NB4 (cell line): ENCODE data around the gene FAM228A.

Experiments
- DNase-seq: peaks from one replicate; pipeline ENCODE4 v3.0.0; 2010; ENCODE audit warnings: low read depth
- H3K4me3 ChIP-seq: one replicate; pipeline ENCODE4 v1.5.1; 2011; ENCODE audit warnings: mild to moderate bottlenecking, low read depth, low read length, moderate library complexity
- MYC ChIP-seq: IDR thresholded peaks from 2 replicates; pipeline ENCODE4 v1.6.1; 2011; ENCODE audit warnings: low read depth, low read length
- POLR2A ChIP-seq: IDR thresholded peaks from 2 replicates; pipeline ENCODE4 v1.6.1; 2011; ENCODE audit warnings: mild to moderate bottlenecking; ENCODE audit not compliant: insufficient read length; ENCODE audit errors: extremely low read depth
- TF ChIP-seq, protein P1 (sequence below): IDR thresholded peaks from 2 replicates; pipeline ENCODE4 v1.6.1; 2011; ENCODE audit warnings: low read depth, low read length
- TF ChIP-seq, protein P2 (sequence below): IDR thresholded peaks from one replicate; pipeline ENCODE4 v1.5.1; 2012; ENCODE audit warnings: low read depth, low read length

The FAM228A gene

DNA sequence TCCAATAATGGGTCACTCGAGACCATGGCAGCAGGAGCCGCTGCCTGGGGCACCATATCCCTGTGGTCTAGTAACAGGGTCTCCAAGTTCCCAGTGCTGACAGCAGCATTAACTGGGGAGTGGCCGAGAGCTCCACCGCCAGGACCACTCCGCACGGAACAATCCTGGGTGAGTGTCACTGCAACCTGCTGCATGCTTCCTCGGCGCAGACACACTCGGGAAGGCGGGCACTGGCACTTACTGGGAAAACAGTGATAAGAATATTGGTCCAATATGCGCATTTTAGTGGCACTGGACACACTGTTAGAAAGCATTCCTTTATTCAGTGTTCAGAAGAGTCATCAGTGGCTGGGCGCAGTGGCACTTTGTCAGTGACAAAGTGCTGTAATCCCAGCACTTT lies 29.7 kb downstream of the FAM228A start:
- TF ChIP-seq, protein P1, sequence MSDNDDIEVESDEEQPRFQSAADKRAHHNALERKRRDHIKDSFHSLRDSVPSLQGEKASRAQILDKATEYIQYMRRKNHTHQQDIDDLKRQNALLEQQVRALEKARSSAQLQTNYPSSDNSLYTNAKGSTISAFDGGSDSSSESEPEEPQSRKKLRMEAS: no peak
- no peak for TF ChIP-seq POLR2A
- TF ChIP-seq MYC: no peak
- H3K4me3 ChIP-seq: no peak overlapping the region
- DNase-seq: no peak

DNA sequence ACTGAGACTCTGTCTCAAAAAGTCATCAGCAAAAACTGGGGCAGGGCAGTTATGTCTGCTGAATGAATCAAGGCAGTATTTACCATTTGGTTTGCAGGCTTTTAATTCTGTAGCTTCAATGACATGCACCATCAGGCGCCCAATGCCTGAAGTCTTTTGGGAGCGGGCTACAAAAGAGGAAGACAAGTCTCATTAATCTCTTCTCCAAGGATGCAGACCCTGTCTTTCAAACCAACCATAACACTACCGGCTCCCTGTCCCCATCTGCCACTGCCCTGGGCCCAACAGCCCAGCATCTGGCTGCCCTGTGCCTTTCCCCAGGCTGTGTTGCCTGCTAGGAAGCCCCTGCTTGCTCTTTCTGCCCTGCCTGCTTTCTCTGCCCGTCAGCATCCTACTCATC lies 30.3 kb downstream of the FAM228A start:
- H3K4me3 ChIP-seq: no peak overlapping the region
- DNase-seq: no peak
- TF ChIP-seq, protein P1: no peak
- TF ChIP-seq, protein P2, sequence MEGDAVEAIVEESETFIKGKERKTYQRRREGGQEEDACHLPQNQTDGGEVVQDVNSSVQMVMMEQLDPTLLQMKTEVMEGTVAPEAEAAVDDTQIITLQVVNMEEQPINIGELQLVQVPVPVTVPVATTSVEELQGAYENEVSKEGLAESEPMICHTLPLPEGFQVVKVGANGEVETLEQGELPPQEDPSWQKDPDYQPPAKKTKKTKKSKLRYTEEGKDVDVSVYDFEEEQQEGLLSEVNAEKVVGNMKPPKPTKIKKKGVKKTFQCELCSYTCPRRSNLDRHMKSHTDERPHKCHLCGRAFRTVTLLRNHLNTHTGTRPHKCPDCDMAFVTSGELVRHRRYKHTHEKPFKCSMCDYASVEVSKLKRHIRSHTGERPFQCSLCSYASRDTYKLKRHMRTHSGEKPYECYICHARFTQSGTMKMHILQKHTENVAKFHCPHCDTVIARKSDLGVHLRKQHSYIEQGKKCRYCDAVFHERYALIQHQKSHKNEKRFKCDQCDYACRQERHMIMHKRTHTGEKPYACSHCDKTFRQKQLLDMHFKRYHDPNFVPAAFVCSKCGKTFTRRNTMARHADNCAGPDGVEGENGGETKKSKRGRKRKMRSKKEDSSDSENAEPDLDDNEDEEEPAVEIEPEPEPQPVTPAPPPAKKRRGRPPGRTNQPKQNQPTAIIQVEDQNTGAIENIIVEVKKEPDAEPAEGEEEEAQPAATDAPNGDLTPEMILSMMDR: no peak
- TF ChIP-seq POLR2A: no peak
- TF ChIP-seq MYC: no peak

DNA sequence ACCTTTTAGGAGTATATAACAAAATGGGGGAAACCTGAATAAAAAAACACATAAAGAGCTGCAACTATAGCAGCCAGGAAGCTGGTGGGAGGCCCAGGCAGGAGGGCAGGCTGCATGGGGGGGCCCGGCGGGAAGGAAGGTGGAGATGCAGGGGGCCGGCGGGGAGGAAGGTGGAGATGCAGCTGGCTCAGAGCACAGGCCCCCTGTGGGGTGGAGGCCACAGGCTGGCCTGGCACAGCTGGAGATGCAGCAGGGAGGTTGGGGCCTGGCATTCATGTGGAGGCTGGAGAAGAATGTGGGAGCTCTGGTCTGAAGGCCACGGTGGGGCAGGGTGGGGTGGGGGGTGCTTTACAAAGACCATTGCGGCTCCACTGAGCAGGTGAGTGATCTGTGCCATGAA lies 31.4 kb downstream of the FAM228A start:
- DNase-seq: no peak
- no peak for TF ChIP-seq MYC
- TF ChIP-seq, protein P1: no peak
- TF ChIP-seq POLR2A: no peak
- TF ChIP-seq, protein P2: no peak

DNA sequence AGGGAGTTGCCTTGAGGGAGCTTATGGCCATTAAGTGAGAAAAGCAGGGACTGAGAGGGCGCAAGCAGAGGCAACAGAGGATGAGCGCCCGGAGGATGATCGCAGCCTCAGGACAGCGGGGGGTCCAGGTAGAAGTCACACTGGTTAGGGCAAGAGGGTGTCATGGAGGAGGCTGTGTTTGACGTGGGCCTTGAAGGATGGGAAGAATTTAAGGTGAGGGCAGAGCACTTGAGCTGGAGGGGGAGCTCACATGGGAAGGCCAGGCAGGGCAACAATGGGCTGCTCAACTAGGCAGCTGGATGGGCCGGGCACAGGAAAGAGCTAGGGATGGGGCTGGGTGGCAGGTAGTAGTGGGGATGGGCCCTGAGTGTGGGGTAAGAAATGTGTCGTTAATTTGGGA lies 31.9 kb downstream of the FAM228A start:
- no peak for DNase-seq

More for the DNA sequence above, 31.4 kb downstream of the FAM228A start:
- no peak overlapping the region for H3K4me3 ChIP-seq

DNA sequence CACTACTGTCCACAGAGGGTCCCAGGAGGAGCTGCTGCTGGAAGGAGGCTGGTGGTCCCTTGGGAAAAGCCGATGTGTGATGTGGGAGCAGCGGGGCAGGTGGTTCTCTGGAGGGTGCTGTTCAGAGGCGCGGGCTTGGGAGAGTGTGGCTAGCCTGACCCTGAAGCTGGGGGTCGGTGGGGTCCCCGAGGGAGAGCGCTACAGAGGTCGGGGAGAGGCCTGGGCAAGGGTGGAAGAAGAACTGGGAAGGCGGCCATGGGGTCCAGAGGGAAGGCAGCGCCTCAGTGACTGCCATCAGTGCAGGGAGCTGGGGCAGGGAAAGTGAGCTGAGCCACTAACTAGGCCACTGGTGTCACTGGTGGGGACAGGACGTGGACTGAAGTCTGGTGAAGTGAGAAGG lies 32.5 kb downstream of the FAM228A start:
- TF ChIP-seq POLR2A (no peak), MYC (no peak)
- TF ChIP-seq, protein P2: no peak
- TF ChIP-seq, protein P1: no peak
- DNase-seq: no peak
- H3K4me3 ChIP-seq: no peak overlapping the region

More for the DNA sequence above, 31.9 kb downstream of the FAM228A start:
- no peak overlapping the region for H3K4me3 ChIP-seq
- TF ChIP-seq MYC: no peak
- no peak for TF ChIP-seq POLR2A
- TF ChIP-seq, protein P1: no peak
- TF ChIP-seq, protein P2: no peak

GRCh38 chr2:24208490-24208889 lies 33.6 kb downstream of the FAM228A start:
- no peak overlapping the region for H3K4me3 ChIP-seq
- no peak for DNase-seq
- TF ChIP-seq, protein P2: no peak
- TF ChIP-seq POLR2A (no peak), MYC (no peak)
- TF ChIP-seq, protein P1: no peak
